GM19455 (cell line): Measurements from ENCODE around the gene BICC1.

Experiments used
- ATAC-seq: cut with Tn5 transposase; IDR thresholded peaks from one replicate; pipeline ENCODE4 v1.9.1; 2021; ENCODE audit not compliant: unreplicated experiment

Gene BICC1

GRCh38 chr10:58512491-58513187 lies at the start of gene BICC1:
Gene BICC1, plus strand, starts transcription at chr10:58512872. Its CDS starts 272 bp downstream, at chr10:58513144.
- ATAC-seq, result no peak

GRCh38 chr10:58464956-58465355 lies 47.7 kb upstream of the BICC1 start:
- ATAC-seq, result no peak

GRCh38 chr10:58465629-58466028 lies 47.0 kb upstream of the BICC1 start:
- ATAC-seq, result no peak

GRCh38 chr10:58467931-58468635 lies 44.6 kb upstream of the BICC1 start:
- ATAC-seq, result no peak

GRCh38 chr10:58473976-58474375 lies 38.7 kb upstream of the BICC1 start:
- ATAC-seq, result no peak

GRCh38 chr10:58475322-58476277 lies 37.1 kb upstream of the BICC1 start:
- no peak for ATAC-seq

GRCh38 chr10:58477122-58477521 lies 35.5 kb upstream of the BICC1 start:
- ATAC-seq, result no peak

GRCh38 chr10:58477902-58478301 lies 34.8 kb upstream of the BICC1 start:
- no peak for ATAC-seq

GRCh38 chr10:58479045-58479444 lies 33.6 kb upstream of the BICC1 start:
- no peak for ATAC-seq

- ATAC-seq, result no peak
These were observed 32.4 kb upstream of the BICC1 start for GRCh38 chr10:58480321-58480720.

- no peak for ATAC-seq
These were observed 31.0 kb upstream of the BICC1 start for GRCh38 chr10:58481569-58482109.

GRCh38 chr10:58486821-58487220 lies 25.9 kb upstream of the BICC1 start:
- ATAC-seq, result no peak

GRCh38 chr10:58488921-58489320 lies 23.8 kb upstream of the BICC1 start:
- no peak for ATAC-seq

GRCh38 chr10:58502956-58503355 lies 9.7 kb upstream of the BICC1 start:
- no peak for ATAC-seq

- ATAC-seq, result no peak
These were observed 4.4 kb upstream of the BICC1 start for GRCh38 chr10:58508316-58508715.

GRCh38 chr10:58511765-58512490 lies 744 bp upstream of the BICC1 start:
- ATAC-seq, result no peak

GRCh38 chr10:58513188-58514110 lies 777 bp downstream of the BICC1 start:
- ATAC-seq, result no peak

- ATAC-seq, result no peak
These were observed 1.6 kb downstream of the BICC1 start for GRCh38 chr10:58514111-58514770.
